AG10803 (cell line): ENCODE results near the gene OR52N4.

Experiments used
- DNase-seq: peaks from one replicate; pipeline ENCODE4 v3.0.0; 2010; ENCODE audit warnings: low read depth
- H3K4me3 ChIP-seq: 2 replicates; pipeline ENCODE4 v1.5.1; 2011; ENCODE audit warnings: mild to moderate bottlenecking, low read length, control low read depth
- TF ChIP-seq, protein P1 (sequence below): conservative IDR thresholded peaks from 2 replicates; pipeline ENCODE4 v1.5.1; 2011; ENCODE audit warnings: mild to moderate bottlenecking, low read length, control low read depth, inconsistent platforms

Gene OR52N4

GRCh38 chr11:5749836-5750235 is 4.2 kb upstream of the OR52N4 start:
- H3K4me3 ChIP-seq, result no peak overlapping the region
- DNase-seq, result no peak
- TF ChIP-seq, protein P1, sequence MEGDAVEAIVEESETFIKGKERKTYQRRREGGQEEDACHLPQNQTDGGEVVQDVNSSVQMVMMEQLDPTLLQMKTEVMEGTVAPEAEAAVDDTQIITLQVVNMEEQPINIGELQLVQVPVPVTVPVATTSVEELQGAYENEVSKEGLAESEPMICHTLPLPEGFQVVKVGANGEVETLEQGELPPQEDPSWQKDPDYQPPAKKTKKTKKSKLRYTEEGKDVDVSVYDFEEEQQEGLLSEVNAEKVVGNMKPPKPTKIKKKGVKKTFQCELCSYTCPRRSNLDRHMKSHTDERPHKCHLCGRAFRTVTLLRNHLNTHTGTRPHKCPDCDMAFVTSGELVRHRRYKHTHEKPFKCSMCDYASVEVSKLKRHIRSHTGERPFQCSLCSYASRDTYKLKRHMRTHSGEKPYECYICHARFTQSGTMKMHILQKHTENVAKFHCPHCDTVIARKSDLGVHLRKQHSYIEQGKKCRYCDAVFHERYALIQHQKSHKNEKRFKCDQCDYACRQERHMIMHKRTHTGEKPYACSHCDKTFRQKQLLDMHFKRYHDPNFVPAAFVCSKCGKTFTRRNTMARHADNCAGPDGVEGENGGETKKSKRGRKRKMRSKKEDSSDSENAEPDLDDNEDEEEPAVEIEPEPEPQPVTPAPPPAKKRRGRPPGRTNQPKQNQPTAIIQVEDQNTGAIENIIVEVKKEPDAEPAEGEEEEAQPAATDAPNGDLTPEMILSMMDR, result no peak

DNA sequence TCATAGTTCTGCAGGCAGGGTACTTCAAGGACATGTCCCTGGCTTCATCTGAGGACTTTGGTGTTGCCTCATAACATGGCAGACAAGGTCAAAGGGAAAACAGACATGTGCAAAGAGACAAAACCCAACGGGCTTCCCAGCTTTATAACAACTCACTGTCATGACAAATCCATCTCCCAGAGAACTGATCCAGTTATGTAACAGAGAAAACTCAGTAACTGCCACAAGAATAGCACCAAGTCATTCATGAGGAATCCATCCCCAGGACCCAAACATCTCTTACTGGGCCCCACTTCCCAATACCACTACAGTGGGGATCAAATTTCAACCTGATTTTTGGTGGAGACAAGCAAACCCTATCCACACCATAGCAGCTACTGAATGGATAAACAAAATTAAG is 13.0 kb downstream of the OR52N4 start:
- H3K4me3 ChIP-seq, result no peak overlapping the region
- no peak for DNase-seq
- TF ChIP-seq, protein P1, result no peak

DNA sequence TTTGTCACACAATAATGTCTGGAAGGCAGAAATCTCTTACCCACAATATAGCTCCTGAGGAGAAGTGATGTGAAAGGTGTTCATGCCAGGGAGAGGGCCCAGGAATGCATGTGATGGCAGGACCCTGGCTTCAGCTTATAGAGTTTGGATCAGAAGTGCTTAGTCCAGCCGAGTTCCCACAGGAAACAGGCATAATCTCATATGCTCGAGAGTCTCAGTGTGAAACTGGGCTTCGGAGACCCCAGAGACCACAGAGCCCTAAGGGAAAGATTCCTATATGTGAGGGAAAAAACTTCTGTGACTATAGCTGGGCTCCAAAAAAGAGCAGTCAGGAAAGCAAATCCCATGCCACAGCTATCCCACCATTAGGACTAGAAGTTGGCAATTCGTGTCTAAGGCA is 29.2 kb downstream of the OR52N4 start, which contains the start of gene OR52N5:
OR52N5 (minus strand) TSS at position 101 of the 400 bp plus-strand sequence. CDS start 4,721 bp downstream, outside the sequence.
- no peak for DNase-seq
- TF ChIP-seq, protein P1, result no peak
- H3K4me3 ChIP-seq, result no peak within 1 kb of the TSS

GRCh38 chr11:5791165-5791564 is 37.1 kb downstream of the OR52N4 start, which contains the start of gene OR52N1:
Gene OR52N1 (minus strand): TSS chr11:5791265. CDS start chr11:5788816, 2,449 bp downstream.
- TF ChIP-seq, protein P1, result no peak
- H3K4me3 ChIP-seq, result no peak within 1 kb of the TSS
- no peak for DNase-seq

GRCh38 chr11:5796541-5796940 is 42.5 kb downstream of the OR52N4 start:
- H3K4me3 ChIP-seq, result no peak overlapping the region
- DNase-seq, result no peak
- TF ChIP-seq, protein P1, result no peak

GRCh38 chr11:5803982-5804381 is 49.9 kb downstream of the OR52N4 start:
- TF ChIP-seq, protein P1, result no peak
- no peak for DNase-seq
- no peak overlapping the region for H3K4me3 ChIP-seq
